Measurements from ENCODE around the gene C19orf44.
"Not testable (repeated sequence)": the region's sequence is repeated elsewhere in the genome, so short reads cannot be mapped to it uniquely, and the experiment has no call there.

The C19orf44 gene

GRCh38 chr19:16495982-16496612 is at the start of gene C19orf44, which contains the start of gene CALR3:
TSS of gene C19orf44 (plus strand) at chr19:16496394. CDS start at chr19:16500793, 4,399 bp downstream.
TSS of gene CALR3 (minus strand) at chr19:16496167. CDS start at chr19:16496129, 38 bp downstream.
- peak; percentile 82 for DNase-seq

- no peak for DNase-seq
These were observed 49.3 kb upstream of the C19orf44 start for GRCh38 chr19:16446724-16447368.

- DNase-seq, result not testable (repeated sequence)
These were observed 47.3 kb upstream of the C19orf44 start for GRCh38 chr19:16448872-16449271.

- DNase-seq, result no peak
These were observed 46.7 kb upstream of the C19orf44 start for GRCh38 chr19:16449330-16449961.

GRCh38 chr19:16452325-16452724 is 43.9 kb upstream of the C19orf44 start:
- DNase-seq, result no peak

DNA sequence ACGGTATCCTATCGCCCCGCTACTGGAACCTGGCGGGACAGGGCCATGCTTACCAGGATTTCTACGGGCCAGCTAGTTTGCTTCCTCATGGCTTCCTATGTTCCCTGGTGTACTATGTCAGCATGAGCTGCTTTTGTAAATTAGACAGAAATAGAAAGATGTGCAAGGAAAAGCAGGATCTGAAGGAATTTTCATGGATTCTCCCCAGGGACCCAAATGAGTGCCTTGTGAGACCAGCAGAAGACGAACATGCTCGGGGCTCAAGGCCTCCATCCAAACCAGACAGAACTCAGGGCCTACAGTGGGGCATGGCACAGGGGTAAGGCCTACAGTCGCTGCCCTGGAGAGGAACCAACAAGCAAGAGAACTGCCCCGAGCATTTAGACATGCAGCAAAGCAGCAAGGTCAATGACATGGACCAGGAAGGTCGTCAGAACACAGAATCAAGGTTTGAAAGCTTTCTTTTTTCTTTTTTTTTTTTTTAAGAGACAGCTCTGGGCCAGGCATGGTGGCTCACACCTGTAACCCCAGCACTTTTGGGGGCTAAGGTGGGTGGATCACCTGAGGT is 41.8 kb upstream of the C19orf44 start:
- no peak for DNase-seq

GRCh38 chr19:16455489-16455888 is 40.7 kb upstream of the C19orf44 start:
- DNase-seq, result no peak

GRCh38 chr19:16456652-16457194 is 39.5 kb upstream of the C19orf44 start:
- no peak for DNase-seq

- DNase-seq, result no peak
These were observed 38.8 kb upstream of the C19orf44 start for GRCh38 chr19:16457195-16457953.

GRCh38 chr19:16457954-16458331 is 38.3 kb upstream of the C19orf44 start:
- no peak for DNase-seq

DNA sequence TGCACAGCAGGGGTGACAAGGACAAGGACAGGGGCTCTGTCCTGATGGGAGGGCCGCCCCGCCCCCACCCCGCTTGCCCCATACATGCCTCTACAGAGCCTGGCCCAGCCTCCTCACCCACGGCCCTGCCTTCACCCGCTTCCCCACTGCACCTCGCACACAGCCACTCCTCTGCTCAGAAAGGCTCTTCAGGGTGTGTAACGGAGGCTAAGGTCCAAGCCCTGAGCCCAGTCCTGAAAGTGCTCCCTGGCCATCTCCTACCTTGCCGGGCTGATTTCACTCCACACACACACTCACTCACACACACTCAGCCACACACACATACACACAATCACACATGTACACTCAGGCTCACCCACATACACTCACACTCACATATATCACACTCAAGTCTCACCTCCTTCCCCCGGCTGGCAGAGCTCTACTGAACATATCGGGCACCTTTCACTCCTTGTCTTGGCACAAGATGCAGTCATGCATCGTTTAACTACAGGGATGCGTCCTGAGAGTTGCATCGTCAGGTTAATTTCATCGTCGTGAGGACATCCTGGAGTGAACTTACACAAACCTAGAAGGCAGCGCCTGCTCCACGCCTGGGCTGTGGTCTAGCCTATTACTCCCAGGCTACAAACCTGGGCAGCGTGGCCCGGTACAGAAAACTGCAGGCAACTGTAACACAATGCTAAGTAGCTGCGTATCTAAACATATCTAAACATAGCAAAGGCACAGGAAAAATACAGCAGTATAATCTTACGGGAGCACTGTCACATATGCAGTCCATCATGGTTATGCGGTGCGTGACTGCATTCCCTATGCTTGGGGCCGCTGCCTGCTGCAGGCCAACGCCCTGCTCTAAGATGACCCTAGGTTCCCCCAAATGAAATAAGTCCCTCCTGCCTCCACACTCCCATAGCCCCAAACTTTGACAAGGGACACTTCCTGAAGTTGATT is 37.5 kb upstream of the C19orf44 start:
- DNase-seq, result no peak

DNA sequence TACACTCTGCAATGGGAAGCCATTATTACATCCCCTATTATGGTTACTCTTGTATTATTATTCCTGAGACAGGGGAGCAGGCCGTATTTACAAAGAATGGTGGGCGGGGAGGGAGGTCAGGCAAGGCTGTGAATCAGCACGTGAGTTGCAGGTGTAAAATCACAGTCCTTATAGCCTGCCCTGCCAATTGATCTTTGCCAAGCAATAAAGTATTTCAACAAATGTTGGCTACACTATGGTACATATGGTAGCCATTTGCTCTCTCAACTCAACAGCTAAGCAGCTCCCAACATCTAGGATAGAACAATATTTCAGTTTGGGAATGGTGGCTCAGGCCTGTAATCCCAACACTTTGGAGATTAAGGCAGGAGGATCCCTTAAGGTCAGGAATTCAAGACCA is 36.5 kb upstream of the C19orf44 start:
- no peak for DNase-seq

- no peak for DNase-seq
These were observed 35.7 kb upstream of the C19orf44 start for GRCh38 chr19:16460454-16460853.

DNA sequence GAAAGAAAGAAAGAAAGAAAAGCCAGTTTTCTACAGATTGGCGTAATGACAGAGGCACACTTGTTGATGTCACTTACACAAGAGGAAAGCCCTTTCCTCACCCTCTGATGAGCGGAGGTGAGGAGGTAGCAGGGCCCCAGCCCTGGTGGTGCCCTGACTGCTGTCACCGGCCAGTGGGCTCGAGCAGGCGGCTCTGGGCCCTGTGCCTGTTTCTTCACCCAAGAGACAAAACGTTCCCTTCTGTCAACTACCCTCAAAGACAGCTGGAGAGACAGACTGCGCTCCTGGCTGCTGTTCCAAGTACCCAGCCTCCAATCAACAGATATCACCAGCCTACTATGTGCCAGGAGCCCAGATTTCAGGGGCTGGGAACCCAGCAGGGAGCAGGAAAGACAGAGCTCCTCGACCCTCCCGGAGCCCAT is 34.6 kb upstream of the C19orf44 start:
- no peak for DNase-seq

DNA sequence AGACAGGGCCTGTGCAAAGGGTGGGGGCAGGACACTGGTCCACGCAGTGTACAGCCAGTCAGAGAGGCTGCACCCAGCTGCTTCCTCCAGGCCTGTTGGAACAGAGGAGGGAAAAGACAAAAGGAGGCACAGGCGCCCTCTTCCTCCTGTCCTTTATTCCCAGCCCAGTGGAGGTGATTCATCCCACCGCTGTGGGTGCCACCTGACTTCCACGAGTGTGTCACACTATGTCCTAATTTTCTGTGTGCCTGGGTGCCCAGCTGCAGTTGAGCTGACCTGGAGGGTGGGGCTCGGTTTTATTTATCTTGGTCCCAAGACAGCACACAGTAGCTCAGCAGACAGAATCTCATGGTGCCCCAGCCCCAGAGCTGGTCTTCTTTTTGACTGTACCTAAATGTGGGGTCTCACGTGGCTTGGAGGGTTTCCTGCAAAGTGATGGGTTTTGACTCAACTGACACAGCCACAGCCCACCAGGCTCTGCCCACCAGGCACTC is 33.4 kb upstream of the C19orf44 start:
- no peak for DNase-seq

GRCh38 chr19:16463341-16463990 is 32.7 kb upstream of the C19orf44 start:
- no peak for DNase-seq

DNA sequence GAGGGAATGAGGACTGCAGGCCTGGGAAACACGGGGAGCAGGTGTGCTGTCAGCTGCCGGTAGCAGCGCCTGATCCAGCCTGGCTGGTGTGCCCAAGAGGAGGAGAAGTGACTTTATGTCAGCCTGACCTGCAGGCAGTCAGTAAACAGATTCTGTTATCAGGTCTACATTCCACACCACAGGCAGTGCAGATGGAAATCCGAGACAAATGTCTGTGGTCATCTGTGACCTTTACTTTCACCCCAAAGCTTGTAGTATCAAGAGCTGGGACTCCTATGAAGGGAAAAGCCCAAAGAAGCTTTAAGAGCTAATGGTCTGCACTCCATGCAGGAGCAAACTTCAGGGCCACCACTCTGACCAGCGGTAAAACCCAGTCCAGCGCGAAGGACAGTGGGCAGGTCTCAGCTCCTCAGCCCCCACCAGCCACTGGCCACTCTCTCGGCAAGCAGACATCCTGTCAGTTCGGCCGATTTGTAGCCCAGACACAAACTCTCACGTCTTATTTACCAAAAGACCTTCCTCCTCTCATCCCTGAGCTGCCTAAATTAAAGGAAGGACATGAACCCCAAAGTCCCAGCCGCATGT is 32.1 kb upstream of the C19orf44 start:
- DNase-seq, result no peak

DNA sequence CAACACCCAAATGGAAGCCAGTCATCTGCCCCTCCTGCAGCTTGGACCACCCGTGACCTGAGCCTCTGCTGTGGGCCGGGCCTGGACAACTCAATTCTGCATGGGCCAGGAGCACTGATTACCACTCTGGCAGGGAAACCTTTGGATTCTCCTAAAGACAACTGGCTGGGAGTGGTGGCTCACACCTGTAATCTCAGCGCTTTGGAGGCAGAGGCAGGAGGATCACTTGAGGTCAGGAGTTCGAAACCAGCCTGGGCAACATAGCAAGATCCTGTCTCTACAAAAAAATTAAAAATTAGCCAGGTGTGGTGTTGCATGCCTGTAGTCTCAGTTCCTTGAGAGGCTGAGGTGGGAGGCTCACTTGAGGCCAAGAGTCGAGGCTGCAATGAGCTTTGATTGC is 31.0 kb upstream of the C19orf44 start:
- no peak for DNase-seq

DNA sequence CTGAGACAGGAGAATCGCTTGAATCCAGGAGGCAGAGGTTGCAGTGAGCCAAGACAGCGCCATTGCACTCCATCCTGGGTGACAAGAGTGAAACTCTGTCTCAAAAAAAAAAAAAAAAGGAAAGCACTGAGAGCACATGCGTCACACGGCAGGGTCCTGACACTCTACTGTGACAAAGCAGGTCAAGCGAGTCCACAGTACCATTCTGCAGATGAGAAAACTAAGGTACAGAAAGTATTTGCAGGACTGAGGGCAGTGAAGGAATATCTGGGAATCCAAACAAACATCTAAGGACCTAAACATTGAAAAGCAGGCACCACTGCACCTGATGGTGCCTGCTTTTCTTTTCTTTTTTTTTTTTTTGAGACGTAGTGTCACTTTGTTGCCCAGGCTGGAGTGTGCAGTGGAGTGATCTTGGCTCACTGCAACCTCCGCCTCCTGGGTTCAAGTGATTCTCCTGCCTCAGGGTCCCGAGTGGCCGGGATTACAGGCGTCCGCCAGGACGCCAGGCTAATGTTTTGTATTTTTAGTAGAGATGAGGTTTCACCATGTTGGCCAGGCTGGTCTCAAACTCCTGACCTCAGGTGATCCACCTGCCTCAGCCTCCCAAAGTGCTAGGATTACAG is 29.3 kb upstream of the C19orf44 start:
- not testable (repeated sequence) for DNase-seq

- no peak for DNase-seq
These were observed 28.6 kb upstream of the C19orf44 start for GRCh38 chr19:16467581-16467980.
